ENCODE results near the gene BLTP3B.

DNA sequence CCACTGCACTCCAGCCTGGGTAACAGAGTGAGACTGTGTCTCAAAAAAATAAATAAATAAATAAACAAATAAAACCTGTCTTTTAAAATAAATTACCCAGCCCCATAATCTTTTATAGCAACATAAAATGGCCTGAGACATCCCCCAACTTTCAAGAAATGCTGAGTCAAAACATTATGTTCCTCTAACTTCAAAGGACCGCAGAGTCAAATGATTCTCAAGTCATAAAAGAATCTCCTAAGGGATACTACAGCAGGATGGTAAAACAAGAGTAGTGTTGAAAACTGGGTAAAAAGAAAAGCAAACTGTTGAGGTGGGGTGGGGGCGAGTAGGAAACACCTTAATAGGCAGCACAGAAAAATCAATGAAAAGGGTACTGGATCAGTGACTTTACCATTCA, 9.5 kb downstream of the BLTP3B start:
- TF ChIP-seq, protein P1, sequence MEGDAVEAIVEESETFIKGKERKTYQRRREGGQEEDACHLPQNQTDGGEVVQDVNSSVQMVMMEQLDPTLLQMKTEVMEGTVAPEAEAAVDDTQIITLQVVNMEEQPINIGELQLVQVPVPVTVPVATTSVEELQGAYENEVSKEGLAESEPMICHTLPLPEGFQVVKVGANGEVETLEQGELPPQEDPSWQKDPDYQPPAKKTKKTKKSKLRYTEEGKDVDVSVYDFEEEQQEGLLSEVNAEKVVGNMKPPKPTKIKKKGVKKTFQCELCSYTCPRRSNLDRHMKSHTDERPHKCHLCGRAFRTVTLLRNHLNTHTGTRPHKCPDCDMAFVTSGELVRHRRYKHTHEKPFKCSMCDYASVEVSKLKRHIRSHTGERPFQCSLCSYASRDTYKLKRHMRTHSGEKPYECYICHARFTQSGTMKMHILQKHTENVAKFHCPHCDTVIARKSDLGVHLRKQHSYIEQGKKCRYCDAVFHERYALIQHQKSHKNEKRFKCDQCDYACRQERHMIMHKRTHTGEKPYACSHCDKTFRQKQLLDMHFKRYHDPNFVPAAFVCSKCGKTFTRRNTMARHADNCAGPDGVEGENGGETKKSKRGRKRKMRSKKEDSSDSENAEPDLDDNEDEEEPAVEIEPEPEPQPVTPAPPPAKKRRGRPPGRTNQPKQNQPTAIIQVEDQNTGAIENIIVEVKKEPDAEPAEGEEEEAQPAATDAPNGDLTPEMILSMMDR (IDR thresholded peaks at IDR 0.05): no peak
- TF ChIP-seq POLR2A (IDR thresholded peaks at IDR 0.05): no peak
